Karpas-422 (cell line): ENCODE measurements around the gene RTP1. TPM values are rescaled to one million over a fixed set of nuclear protein-coding genes. Genes with fewer than 3 reads are reported as not detected.
"Not testable (repeated sequence)": the region's sequence is repeated elsewhere in the genome, so short reads cannot be mapped to it uniquely, and the experiment has no call there.

Experiments used
- DNase-seq: peaks from one replicate; pipeline ENCODE4 v3.0.0-alpha.2; 2015
- H2AFZ ChIP-seq: fragments of 200-600 bp; sonication (generic); 2 replicates; pipeline ENCODE4 v1.6.1; 2014; ENCODE audit warnings: antibody characterized with exemption, low read length, mixed read lengths
- H3K27ac ChIP-seq: fragments of 200-600 bp; sonication (generic); 2 replicates; pipeline ENCODE4 v1.5.1; 2014; ENCODE audit warnings: mild to moderate bottlenecking, low read length, moderate library complexity
- H3K27me3 ChIP-seq: fragments of 200-600 bp; sonication (generic); 2 replicates; pipeline ENCODE4 v1.6.1; 2014; ENCODE audit warnings: low read length, mixed read lengths
- H3K36me3 ChIP-seq: fragments of 200-600 bp; sonication (generic); 2 replicates; pipeline ENCODE4 v1.6.1; 2014; ENCODE audit warnings: low read length, mixed read lengths; ENCODE audit not compliant: insufficient read depth
- H3K4me1 ChIP-seq: fragments of 200-600 bp; sonication (generic); 2 replicates; pipeline ENCODE4 v1.6.1; 2014; ENCODE audit warnings: mild to moderate bottlenecking, low read length, mixed read lengths
- H3K4me2 ChIP-seq: fragments of 200-600 bp; sonication (generic); 2 replicates; pipeline ENCODE4 v1.6.1; 2014; ENCODE audit warnings: low read length, low read depth, mild to moderate bottlenecking; ENCODE audit not compliant: poor library complexity, severe bottlenecking
- H3K4me3 ChIP-seq: fragments of 200-600 bp; sonication (generic); 2 replicates; pipeline ENCODE4 v1.5.1; 2014; ENCODE audit warnings: mild to moderate bottlenecking, antibody characterized with exemption, low read length, mixed read lengths
- H3K79me2 ChIP-seq: fragments of 200-600 bp; sonication (generic); 2 replicates; pipeline ENCODE4 v1.6.1; 2014; ENCODE audit warnings: mild to moderate bottlenecking, low read length, mixed read lengths
- H3K9ac ChIP-seq: fragments of 200-600 bp; sonication (generic); 2 replicates; pipeline ENCODE4 v1.6.0; 2014; ENCODE audit warnings: low read length
- H3K9me2 ChIP-seq: fragments of 200-600 bp; sonication (generic), shearing (Covaris generic); replicated peaks from 2 replicates; pipeline ENCODE4 v1.6.0; 2014; ENCODE audit warnings: mild to moderate bottlenecking, low read length, moderate library complexity; ENCODE audit not compliant: insufficient read depth
- H3K9me3 ChIP-seq: fragments of 300-700, 200-600 bp; sonication (generic); 2 replicates; pipeline ENCODE4 v1.6.1; 2014; ENCODE audit warnings: low read length, mixed read lengths
- H4K20me1 ChIP-seq: fragments of 200-600 bp; sonication (generic); 2 replicates; pipeline ENCODE4 v1.6.1; 2014; ENCODE audit warnings: mild to moderate bottlenecking, antibody characterized with exemption, low read length, low read depth; ENCODE audit not compliant: insufficient read depth
- total RNA-seq: library from RNA; depleted of rRNA; stranded (reverse); fragments of >200 nt; shearing (Covaris generic); gene quantifications from 2 replicates; pipeline ENCODE4 v1.2.3, GENCODE V29; 2014; ENCODE audit warnings: low replicate concordance

Gene RTP1
- total RNA-seq, 1 experiment from 2014 or later: not detected

- H3K9me3 ChIP-seq: no peaks in the 10 kb centered on the region
- no peak overlapping the region for H3K4me2 ChIP-seq
- no peak overlapping the region for H3K9ac ChIP-seq
- H3K27ac ChIP-seq: no peak overlapping the region
- no peak overlapping the region for H3K4me3 ChIP-seq
- H3K79me2 ChIP-seq: no peaks in the 10 kb centered on the region
- H3K27me3 ChIP-seq: no peaks in the 10 kb centered on the region; the same call in 1 of the 2 replicates
- no peak overlapping the region for H2AFZ ChIP-seq
- H3K4me1 ChIP-seq: no peaks in the 10 kb centered on the region
- no peaks in the 10 kb centered on the region for H3K36me3 ChIP-seq
- DNase-seq: no peak
- H4K20me1 ChIP-seq: no peaks in the 10 kb centered on the region
- no peaks in the 10 kb centered on the region for H3K9me2 ChIP-seq
Observed at GRCh38 chr3:187237741-187238140, 40.5 kb downstream of the RTP1 start.

GRCh38 chr3:187238239-187238638 lies 41.0 kb downstream of the RTP1 start:
- H2AFZ ChIP-seq: no peak overlapping the region
- no peaks in the 10 kb centered on the region for H3K4me1 ChIP-seq
- no peak overlapping the region for H3K4me2 ChIP-seq
- no peak overlapping the region for H3K4me3 ChIP-seq
- no peaks in the 10 kb centered on the region for H3K36me3 ChIP-seq
- H3K27ac ChIP-seq: no peak overlapping the region
- H3K9me2 ChIP-seq: no peaks in the 10 kb centered on the region
- no peak for DNase-seq
- H3K9ac ChIP-seq: no peak overlapping the region
- H3K79me2 ChIP-seq: no peaks in the 10 kb centered on the region
- no peaks in the 10 kb centered on the region for H4K20me1 ChIP-seq
- H3K27me3 ChIP-seq: no peaks in the 10 kb centered on the region; the same call in 1 of the 2 replicates
- no peaks in the 10 kb centered on the region for H3K9me3 ChIP-seq

- not testable (repeated sequence) for H3K79me2 ChIP-seq, H3K4me1 ChIP-seq, H3K9me3 ChIP-seq, H4K20me1 ChIP-seq, H3K27ac ChIP-seq, H3K36me3 ChIP-seq, H3K4me2 ChIP-seq, H2AFZ ChIP-seq, DNase-seq, H3K9me2 ChIP-seq, H3K4me3 ChIP-seq, H3K27me3 ChIP-seq, H3K9ac ChIP-seq
Observed at GRCh38 chr3:187238835-187239234, 41.5 kb downstream of the RTP1 start.

GRCh38 chr3:187242435-187242834 lies 45.1 kb downstream of the RTP1 start:
- Histone ChIP-seq H2AFZ (no peak overlapping the region), H3K79me2 (no peaks in the 10 kb centered on the region), H3K9me3 (no peaks in the 10 kb centered on the region), H4K20me1 (no peaks in the 10 kb centered on the region), H3K9me2 (no peaks in the 10 kb centered on the region), H3K9ac (no peak overlapping the region), H3K36me3 (no peaks in the 10 kb centered on the region), H3K27ac (no peak overlapping the region), H3K27me3 (no peaks in the 10 kb centered on the region; the same call in 1 of the 2 replicates), H3K4me2 (no peak overlapping the region), H3K4me1 (peaks cover 5% of the 10 kb centered on the region), H3K4me3 (no peak overlapping the region)
- DNase-seq: no peak

GRCh38 chr3:187242900-187243299 lies 45.6 kb downstream of the RTP1 start:
- Histone ChIP-seq H3K4me1 (peaks cover 9% of the 10 kb centered on the region), H3K4me2 (no peak overlapping the region), H3K9me3 (no peaks in the 10 kb centered on the region), H4K20me1 (no peaks in the 10 kb centered on the region), H3K36me3 (no peaks in the 10 kb centered on the region), H3K9me2 (no peaks in the 10 kb centered on the region), H3K79me2 (no peaks in the 10 kb centered on the region), H3K9ac (no peak overlapping the region), H3K27ac (no peak overlapping the region), H2AFZ (no peak overlapping the region), H3K4me3 (no peak overlapping the region), H3K27me3 (no peaks in the 10 kb centered on the region; the same call in 1 of the 2 replicates)
- no peak for DNase-seq

- Histone ChIP-seq H3K36me3 (no peaks in the 10 kb centered on the region), H3K4me2 (no peak overlapping the region), H3K9ac (no peak overlapping the region), H2AFZ (no peak overlapping the region), H3K4me1 (peaks cover 12% of the 10 kb centered on the region), H3K27ac (no peak overlapping the region), H3K4me3 (no peak overlapping the region), H3K27me3 (no peaks in the 10 kb centered on the region; the same call in 1 of the 2 replicates), H3K9me3 (no peaks in the 10 kb centered on the region), H3K9me2 (no peaks in the 10 kb centered on the region), H4K20me1 (no peaks in the 10 kb centered on the region), H3K79me2 (no peaks in the 10 kb centered on the region)
- no peak for DNase-seq
Observed at GRCh38 chr3:187243933-187244524, 46.7 kb downstream of the RTP1 start.

- no peak for DNase-seq
- Histone ChIP-seq H3K9ac (no peak overlapping the region), H2AFZ (no peak overlapping the region), H3K4me2 (peak overlapping the region; percentile 3), H3K27ac (no peak overlapping the region), H3K9me3 (no peaks in the 10 kb centered on the region), H3K27me3 (no peaks in the 10 kb centered on the region), H3K9me2 (no peaks in the 10 kb centered on the region), H3K4me1 (peaks cover 12% of the 10 kb centered on the region), H3K36me3 (no peaks in the 10 kb centered on the region), H4K20me1 (no peaks in the 10 kb centered on the region), H3K79me2 (no peaks in the 10 kb centered on the region), H3K4me3 (no peak overlapping the region)
Observed at GRCh38 chr3:187247398-187247797, 50.1 kb downstream of the RTP1 start.
